CD4-positive, alpha-beta T cell treated with Interleukin-4 for 1 hour (primary cell): ENCODE data around the gene PLXNB1.
A peak's percentile ranks its signal among the peaks of the same experiment; 100 is the strongest.
"Not testable (repeated sequence)": the region's sequence is repeated elsewhere in the genome, so short reads cannot be mapped to it uniquely, and the experiment has no call there.

Source experiments
- DNase-seq, 2 donors: peaks; one replicate each; pipeline ENCODE4 v3.0.0-alpha.2; 2020 to 2022

The PLXNB1 gene

DNA sequence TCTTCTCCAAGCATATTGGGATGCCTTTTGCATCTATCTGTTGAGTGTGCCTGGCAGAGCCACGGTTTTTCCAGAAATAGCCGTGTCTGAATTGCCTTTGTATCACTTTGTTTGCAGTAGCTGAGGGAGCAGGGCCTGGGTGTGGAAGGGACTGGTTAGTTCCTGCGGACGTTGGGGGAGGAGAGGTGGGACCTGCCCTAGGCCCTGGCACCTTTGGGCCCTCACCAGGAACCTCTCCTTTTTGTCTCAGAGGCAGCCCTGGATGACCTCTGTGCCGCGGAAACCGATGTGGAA is 35.3 kb upstream of the PLXNB1 start:
- DNase-seq = no peak

DNA sequence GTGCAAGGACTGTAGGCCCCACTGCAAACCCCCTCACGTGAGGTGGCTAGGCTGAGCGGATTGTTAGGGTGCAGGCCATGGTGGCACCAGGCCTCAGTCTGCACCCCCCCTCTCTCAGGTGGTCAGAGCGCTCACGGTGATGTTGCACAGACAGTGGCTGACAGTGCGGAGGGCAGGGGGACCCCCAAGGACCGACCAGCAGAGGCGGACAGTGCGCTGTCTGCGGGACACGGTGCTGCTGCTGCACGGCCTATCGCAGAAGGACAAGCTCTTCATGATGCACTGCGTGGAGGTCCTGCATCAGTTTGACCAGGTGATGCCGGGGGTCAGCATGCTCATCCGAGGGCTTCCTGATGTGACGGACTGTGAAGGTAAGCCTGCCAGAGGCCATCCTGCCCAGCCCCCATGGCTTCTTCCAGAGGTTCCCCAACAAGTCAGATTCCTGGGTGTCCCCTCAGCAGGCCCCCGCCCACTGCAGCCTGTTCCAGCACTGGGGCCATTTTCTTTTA is 34.9 kb upstream of the PLXNB1 start:
- DNase-seq = no peak

DNA sequence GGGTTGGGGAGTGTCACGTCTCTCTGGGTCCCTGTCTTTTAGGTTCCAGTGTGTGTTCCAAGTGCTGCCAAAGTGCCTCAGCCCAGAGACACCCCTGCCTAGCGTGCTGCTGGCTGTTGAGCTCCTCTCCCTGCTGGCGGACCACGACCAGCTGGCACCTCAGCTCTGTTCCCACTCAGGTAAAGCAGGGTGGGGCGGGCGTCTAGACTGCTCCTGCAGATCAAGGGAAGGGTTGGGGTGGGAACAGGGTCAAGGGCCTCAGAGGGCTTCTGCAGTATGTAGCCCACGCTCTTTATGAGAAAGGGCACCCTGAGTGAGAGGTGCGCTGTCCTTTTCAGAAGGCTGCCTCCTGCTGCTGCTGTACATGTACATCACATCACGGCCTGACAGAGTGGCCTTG is 33.8 kb upstream of the PLXNB1 start:
- DNase-seq = no peak

DNA sequence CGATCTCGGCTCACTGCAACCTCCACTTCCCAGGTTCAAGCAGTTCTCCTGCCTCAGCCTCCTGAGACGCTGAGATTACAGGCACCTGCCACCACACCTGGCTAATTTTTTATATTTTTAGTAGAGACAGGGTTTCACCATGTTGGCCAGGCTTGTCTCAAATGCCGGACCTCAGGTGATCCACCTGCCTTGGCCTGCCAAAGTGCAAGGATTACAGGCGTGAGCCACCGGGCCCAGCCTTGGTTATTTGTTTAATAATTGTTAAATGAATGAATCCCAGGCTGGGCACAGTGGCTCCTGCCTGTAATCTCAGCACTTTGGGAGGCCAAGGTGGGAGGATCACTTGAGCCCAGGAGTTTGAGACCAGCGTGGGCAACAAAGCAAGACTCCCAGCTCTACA is 31.9 kb upstream of the PLXNB1 start:
- DNase-seq = not testable (repeated sequence)

DNA sequence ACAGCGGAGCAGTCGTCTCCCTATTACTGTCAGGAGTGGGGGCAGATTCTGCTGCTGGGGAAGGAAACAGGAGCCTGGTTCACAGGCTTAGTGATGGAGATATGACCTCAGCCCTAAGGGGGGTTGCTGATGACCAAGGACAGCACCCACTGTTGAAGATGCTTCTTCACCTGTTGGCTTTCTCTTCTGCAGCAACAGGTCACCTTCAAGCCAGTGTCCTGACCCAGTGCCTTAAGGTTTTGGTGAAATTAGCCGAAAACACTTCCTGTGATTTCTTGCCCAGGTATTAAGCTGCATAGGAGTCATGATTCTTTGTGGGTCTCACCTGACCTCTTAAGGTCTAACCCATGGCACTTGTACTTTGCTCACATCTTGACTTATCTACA is 30.6 kb upstream of the PLXNB1 start:
- DNase-seq = no peak

DNA sequence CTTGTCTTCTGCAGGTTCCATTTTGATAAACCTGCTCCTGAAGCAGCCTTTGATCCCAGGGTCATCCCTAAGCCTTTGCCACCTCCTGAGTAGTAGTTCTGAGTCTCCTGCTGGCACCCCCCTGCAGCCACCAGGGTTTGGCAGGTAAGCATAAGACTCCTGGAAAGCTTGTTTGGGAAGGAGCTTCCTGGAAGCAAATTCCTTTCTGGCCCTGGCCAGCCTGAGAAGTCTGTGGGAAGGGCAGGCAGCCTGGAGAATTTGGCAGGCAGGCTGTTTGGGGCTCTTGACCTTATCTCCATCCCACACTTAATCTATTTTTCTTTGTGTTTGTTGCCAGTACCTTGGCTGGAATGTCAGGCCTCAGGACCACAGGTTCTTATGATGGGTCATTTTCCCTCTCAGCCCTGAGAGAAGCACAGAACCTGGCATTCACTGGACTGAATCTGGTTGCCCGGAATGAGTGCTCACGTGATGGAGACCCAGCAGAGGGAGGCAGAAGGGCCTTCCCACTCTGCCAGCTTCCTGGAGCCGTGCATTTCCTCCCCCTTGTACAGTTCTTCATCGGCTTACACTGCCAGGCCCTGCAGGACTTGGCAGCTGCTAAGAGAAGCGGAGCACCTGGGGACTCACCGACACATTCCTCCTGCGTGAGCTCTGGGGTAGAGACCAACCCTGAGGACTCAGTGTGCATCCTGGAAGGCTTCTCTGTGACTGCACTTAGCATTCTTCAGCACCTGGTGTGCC is 30.1 kb upstream of the PLXNB1 start:
- no peak for DNase-seq

DNA sequence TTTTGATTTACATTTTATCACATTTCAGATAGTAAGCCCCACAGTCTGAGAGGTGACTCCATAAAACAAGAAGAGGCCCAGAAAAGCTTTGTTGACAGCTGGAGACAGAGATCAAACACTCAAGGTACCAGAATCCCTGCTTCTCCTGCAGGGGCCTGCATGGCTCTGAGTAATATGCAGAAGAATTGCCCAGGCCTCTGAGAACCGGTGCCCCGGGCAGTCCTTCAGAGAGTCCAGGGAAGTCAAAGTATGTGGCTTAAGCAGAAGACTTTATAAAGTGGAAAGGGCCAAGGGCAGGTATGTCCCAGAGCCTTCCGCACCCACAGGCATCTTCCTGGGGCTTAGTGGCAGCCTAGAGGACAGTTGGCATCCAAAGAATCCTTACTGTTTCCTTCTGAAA is 29.4 kb upstream of the PLXNB1 start:
- no peak for DNase-seq

DNA sequence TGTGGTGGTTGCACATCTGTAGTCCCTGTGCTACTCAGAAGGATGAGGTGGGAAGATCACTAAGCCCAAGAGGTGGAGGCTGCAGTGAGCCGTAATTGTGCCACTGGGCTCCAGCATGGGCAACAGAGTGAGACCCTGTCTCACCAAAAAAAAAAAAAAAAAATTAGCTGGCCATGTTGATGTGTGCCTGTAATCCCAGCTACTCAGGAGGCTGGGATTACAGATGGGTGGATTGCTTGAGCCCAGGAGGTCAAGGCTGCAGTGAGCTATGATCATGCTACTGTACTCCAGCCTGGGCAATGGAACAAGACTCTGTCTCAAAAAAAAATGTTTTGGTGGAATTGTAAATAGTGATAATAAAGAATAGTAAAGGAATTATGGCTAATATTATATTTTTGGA is 26.6 kb upstream of the PLXNB1 start:
- DNase-seq = no peak

DNA sequence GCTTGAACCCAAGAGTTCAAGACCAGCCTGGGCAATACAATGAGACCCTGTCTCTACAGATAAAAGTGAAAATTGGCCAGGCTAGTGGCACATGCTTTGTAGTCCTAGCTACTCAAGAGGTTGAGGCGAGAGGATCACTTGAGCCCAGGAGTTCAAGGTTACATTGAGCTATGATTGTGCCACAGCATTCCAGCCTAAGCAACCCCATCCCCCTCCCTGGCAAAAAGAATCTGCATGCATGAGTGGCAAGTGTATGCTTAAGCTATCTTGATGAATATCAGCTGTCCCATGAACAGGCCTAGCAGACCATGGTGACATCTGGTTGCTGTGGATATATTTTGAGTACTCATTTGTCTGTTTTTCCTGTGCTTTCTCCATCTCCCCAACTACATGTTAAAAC is 21.4 kb upstream of the PLXNB1 start:
- no peak for DNase-seq

DNA sequence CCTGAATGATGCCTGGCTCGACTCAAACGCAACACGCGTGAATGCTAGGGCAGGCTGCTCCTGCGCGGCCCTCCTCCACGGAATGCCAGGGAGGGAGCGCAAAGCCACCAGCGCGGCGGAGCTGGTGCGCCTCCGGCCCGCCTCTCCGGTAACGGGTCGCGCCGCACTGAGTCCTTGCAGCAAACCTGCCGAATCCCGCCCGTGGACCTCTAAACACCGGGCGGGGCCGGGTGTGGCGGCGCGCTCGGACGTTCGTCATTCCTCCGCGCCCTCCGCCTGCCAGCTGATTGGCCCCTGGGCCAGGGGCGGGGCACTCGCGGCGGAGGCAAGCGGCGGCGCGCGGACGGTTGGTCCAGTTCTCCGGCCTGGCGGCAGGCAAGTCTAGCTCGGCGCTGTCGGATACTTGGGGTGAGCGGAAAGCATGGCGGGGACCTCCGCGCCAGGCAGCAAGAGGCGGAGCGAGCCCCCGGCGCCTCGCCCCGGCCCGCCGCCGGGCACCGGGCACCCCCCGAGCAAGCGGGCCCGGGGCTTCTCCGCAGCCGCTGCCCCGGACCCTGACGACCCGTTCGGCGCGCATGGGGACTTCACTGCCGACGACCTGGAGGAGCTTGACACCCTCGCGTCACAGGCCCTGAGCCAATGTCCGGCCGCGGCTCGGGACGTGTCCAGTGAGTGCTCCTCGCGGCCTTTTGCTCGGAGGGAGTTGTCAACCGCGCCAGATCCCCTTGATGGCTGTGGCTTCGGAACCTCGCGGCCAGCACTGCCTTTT is 16.7 kb upstream of the PLXNB1 start, which contains the start of gene ATRIP:
Gene ATRIP (plus strand): TSS at position 313 of the 769 bp plus-strand sequence. CDS start 109 bp downstream, at position 422.
- DNase-seq = peak; percentile 79 to 89

DNA sequence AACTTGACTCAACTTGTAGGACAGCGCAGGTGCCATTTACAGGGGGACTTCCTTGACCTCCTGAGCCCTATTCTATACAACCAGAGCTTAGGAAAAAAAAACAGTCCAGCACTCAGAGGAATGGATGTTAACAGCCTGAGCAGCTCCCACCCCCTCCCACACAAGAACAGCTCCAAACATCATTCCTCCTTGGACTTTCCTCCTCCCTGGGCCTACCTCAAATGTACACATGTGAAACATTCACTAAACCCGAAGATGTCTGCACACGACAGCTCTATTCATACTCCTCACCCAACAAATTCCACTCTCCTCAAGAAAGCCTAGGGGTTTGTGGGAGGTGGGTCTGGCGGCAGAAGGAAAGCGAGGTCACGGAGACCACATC is 16.1 kb upstream of the PLXNB1 start:
- no peak for DNase-seq

DNA sequence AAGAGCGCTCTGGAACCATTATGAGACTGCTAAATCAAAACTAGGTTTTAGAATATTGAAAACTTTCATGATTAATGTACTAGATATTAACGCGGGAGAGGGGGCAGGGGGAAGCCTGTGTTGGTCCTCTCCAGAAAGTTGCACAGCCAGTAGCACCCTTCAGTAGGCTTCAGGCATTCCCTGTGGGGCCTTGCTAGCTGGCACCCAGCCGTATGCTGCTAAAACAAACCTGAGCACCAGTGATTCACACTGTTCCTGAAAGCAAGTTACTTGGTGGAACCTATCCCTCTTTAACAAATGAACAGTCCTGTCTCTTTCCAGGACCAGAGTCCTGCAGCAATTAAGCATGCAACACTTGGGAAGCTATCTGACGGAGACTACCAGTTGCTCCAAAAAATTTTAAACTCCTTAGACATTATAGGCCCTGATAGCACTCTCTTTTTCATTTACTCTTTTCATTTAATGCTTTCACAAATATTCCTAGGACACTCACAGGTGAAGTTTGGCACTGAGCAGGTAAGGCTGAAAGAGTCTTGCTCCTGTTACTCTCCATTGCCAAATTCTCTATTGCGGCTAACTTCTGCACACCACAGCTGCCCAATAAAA is 15.5 kb upstream of the PLXNB1 start:
- DNase-seq = no peak

DNA sequence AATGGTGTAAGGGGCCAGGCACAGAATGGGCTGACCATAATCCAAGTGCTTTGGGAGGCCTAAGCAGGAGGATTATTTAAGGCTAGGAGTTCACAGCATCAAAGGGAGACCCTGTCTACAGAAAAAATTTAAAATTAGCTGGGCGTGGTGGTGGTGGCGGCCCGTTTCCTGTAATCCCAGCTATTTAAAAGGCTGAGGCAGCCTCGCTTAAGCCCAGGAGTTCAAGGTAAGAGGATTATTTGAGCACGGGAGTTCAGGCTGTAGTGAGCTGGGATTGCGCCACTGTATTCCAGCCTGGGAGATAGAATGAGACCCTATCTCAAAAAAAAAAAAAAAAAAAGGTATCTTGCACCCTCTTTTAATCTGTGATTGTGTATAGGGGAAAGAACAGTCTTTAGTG is 12.1 kb upstream of the PLXNB1 start:
- no peak for DNase-seq

DNA sequence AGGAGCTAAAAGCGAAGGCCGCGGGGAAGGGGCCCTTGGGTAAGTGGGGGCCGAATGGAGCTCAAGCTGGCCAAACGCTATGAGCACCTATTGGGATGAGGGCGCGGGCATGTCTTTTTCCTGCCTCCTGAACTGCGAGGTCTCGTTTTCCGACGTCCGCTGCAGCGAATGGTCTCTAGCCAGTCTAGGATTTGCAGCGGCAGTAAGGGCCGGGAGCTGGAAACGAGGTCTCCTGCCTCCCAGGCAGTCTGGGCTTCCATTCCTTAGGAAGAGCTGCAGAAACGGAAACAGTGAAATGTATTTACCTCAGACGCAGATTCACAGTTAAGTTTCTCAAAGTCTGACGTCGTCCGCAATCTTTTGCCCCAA is 10.7 kb upstream of the PLXNB1 start:
- DNase-seq = peak in 1 of 2 donors; percentile 27

DNA sequence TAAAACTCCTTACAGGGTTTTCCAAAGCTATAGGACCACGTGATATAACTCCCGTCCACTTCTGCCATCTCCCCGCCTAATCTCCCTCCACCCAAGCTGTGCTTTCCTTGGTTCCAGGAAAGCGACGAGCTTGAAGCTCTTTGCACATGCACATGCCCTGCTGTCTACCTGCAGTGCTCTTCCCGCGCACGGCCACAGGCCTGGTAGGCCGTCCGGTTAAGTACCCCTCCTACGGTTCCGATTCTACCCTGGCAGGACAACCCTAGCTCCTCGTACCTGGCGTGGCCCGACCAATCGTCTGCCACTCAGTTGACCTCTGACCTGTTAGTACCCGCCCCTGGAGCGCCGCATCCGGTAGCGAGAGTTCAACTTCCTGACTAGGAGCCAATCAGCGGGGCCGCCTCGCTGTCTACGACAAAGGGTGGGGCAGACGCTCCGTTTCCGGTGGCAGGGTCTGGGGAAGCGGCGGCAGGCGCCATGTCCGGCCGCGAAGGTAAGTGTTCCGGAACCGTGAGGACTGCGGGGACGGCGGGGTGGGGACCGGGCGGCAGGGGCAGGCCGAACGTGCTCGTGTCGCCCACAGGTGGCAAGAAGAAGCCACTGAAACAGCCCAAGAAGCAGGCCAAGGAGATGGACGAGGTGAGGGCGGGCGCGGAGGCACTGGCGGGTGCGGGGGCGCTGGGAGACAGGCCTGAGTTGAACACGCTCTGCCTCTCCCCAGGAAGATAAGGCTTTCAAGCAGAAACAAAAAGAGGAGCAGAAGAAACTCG is 10.1 kb upstream of the PLXNB1 start, which contains the start of the genes CCDC51 and TMA7:
Gene CCDC51 (minus strand): TSS at position 300 of the 770 bp plus-strand sequence. CDS start 4,991 bp downstream, outside the sequence.
Gene TMA7 (plus strand): TSS at position 438 of the 770 bp plus-strand sequence. CDS start 40 bp downstream, at position 478.
- peak; percentile 98 for DNase-seq

DNA sequence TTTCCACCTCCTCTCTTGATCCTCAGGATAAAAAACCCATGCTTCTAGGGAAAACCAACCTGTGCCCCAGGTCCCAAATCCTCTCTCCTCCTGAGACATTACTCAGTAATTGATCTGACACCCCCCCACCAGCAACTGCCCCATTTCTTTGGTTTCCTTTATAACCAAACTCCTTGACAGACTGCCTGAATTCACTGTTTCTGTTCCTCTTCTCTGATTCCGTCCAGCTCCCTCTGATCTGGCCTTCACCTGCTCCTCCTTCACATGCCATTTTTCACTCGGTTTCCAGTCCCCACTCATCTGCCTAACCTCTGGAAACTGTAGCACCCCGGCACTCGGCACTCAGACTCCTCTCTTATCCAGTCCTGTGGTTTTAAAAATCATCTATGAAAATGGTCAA is 7.9 kb upstream of the PLXNB1 start:
- DNase-seq = no peak

DNA sequence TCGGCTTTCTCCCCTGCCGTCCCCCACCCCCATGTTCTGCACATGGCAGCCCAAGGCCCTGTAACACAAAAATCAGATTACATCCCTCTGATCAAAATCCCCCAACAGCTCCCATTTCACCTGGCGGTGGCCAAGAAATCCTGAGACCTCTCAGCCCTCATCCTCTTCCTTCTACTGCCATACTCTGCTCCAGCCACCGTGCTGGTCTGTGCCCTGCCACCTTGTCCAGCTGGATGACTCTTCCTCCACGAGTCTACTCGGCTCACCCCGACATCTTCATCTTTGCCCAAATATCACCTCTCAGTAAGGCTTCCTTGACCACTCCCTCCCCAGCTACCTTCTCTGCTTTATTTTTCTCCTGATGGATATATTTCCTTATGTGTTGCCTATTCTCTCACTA is 7.0 kb upstream of the PLXNB1 start:
- DNase-seq = no peak

DNA sequence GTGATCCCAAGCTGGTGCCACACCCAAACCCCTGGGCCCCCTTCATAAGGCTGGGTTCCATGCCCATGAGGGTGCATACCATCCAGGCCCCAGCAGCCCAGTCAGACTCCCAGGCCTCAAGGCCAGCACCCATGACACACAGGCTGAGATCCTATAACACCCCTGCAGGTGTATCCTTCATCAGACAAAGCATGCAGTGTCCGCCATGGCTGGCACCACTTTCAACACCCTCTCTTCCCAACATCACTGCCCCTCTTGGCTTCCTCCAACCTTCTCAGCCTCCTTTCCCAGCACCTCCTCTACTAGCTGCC is 6.5 kb upstream of the PLXNB1 start:
- no peak for DNase-seq

DNA sequence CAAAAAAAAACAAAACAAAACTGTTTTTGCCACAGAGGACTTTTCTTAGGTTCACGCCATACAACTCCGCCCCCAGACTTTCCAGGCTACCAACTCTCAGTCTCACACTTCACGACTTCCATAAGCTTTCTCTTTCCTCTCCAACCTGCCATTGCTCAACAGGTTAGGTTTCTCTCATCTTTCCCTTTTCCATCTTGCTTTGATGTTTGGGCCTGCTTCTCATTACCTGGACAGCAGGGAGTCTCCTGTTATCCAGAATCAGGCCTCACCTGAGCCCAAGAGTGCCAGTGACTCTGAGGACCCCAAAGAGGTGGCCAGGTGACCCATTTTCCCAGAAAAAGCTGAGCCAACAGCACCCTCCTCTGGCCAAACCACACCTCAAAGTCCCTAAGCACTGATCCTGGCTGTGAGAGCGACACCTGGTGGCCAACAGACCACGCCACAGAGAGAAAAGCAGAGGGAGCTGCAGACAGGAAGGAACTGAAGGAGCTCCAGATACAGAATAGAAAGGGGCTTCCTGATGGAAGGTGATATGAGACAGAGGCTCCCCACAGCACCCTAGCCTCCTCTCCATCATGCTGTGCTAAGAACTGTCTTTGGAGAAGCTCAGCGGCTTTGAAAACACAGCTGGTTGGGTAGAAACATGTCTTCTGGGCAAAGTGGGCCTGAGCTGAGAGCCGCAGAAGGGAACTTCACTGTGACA is 6.0 kb upstream of the PLXNB1 start:
- peak; percentile 88 to 89 for DNase-seq

DNA sequence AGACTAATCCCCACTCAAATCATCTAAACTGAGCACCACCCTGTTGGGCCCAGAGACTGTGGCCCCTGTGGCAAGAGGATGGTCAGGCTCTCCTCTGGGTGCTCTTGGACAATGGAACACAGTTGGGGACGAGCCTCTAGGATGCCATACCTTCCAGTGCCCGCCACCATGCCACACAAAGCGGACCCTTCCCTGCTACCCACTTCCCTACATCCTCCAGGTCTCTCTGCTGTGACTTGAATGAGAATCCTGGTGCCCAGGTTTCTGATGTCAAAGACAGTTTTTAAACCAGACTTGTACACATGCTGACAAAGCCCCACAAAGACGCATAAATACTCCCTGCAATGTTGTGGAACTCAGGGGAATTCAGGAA is 5.3 kb upstream of the PLXNB1 start:
- DNase-seq = no peak

DNA sequence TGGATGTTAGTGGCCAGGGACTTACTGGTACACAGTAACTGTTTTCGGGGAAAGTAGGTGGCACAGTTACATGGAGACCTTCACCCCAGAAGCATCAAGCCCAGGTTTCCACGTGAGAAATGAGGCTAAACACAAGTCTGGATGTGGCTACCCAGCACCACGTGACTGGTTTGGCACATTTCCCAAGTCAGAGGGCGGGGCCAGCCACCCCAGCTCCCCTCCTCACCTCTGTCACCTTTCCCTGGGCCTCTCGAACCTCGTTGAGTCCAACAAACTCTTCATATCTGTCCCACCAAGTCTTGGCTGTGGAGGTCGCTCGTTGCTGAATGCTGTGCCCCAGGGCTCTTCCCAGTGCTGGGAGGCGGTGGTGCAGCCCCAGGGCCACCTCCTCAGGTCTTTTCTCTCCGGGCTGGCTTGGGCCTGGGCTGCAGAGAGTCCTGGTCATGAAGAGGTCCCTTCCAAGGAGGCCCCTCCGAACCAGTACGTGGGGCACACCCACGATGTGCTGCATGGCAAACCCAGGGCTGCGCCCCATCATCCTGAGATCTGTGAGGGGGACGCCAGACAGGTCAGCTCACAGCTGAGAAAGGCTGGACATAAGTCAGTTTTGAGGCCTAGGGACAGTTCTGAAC is 4.8 kb upstream of the PLXNB1 start:
- DNase-seq = no peak

DNA sequence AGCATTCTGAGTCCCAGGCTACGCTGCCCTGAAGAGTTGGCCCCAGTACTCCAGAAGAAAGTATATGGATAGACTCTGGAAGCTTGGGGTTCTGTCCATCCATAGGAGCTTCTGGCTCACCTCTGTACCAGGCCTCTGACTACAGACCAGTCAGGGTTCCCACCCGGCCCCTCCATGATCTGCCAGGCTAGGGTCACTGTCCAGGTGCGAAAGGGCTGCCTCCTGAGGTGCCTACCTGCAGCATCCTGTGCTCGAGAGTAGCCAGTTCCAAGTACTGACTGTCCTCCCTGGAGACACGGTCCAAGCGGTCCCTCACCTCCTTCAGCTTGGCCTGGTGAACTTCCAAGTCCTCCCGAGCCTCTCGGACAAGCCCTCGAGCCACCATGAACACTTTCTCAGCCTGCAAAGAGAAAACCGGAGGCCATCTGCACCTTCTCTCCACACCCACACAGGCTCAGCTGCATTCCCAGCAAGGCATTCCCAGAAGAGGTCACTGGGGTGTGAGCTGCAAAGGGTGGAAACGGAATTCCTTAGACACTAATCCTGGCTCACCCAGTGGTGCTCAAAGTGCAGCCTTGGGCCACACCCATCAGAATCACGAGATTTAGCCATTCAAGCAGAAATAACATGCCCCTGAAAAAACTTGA is 3.7 kb upstream of the PLXNB1 start:
- DNase-seq = no peak
